MM.1S (cell line): ENCODE results near the gene NTRK3.

Experiments used
- DNase-seq: peaks from one replicate; pipeline ENCODE4 v3.0.0-alpha.2; 2015
- H2AFZ ChIP-seq: fragments of 300-600 bp; sonication (generic); 2 replicates; pipeline ENCODE4 v1.6.0; 2016; ENCODE audit warnings: antibody characterized with exemption, low read length
- H3F3A ChIP-seq: fragments of 300-600 bp; sonication (generic); 2 replicates; pipeline ENCODE4 v1.6.1; 2016; ENCODE audit warnings: mild to moderate bottlenecking, antibody characterized with exemption, low read length, moderate library complexity, mixed read lengths; ENCODE audit not compliant: insufficient read depth
- H3K27ac ChIP-seq: fragments of 300-600 bp; sonication (generic); 2 replicates; pipeline ENCODE4 v1.5.1; 2016; ENCODE audit warnings: mild to moderate bottlenecking, low read length
- H3K27me3 ChIP-seq: fragments of 300-600 bp; sonication (generic); replicated peaks from 2 replicates; pipeline ENCODE4 v1.6.0; 2016; ENCODE audit warnings: low read length; ENCODE audit not compliant: insufficient read depth
- H3K36me3 ChIP-seq: fragments of 300-600 bp; sonication (generic); replicated peaks from 2 replicates; pipeline ENCODE4 v1.6.1; 2016; ENCODE audit warnings: mild to moderate bottlenecking, low read length, mixed read lengths; ENCODE audit not compliant: insufficient read depth
- H3K4me1 ChIP-seq: fragments of 300-600 bp; sonication (generic); 2 replicates; pipeline ENCODE4 v1.6.1; 2016; ENCODE audit warnings: low read length, mixed read lengths
- H3K4me2 ChIP-seq: fragments of 300-600 bp; sonication (generic); 2 replicates; pipeline ENCODE4 v1.6.0; 2016; ENCODE audit warnings: low read depth, low read length
- H3K4me3 ChIP-seq: fragments of 300-600 bp; sonication (generic); 2 replicates; pipeline ENCODE4 v1.5.1; 2016; ENCODE audit warnings: low read length, mixed read lengths
- H3K79me2 ChIP-seq: fragments of 300-600 bp; sonication (generic); 2 replicates; pipeline ENCODE4 v1.6.1; 2016; ENCODE audit warnings: mixed run types, low read length, mixed read lengths
- H3K9ac ChIP-seq: fragments of 300-600 bp; sonication (generic); 2 replicates; pipeline ENCODE4 v1.6.1; 2016; ENCODE audit warnings: low read length, mixed read lengths
- H3K9me2 ChIP-seq: fragments of 300-600 bp; sonication (generic); replicated peaks from 2 replicates; pipeline ENCODE4 v1.6.1; 2016; ENCODE audit warnings: mild to moderate bottlenecking, low read length, mixed read lengths; ENCODE audit not compliant: insufficient read depth
- H3K9me3 ChIP-seq: fragments of 300-600 bp; sonication (generic); replicated peaks from 2 replicates; pipeline ENCODE4 v1.6.1; 2016; ENCODE audit warnings: mild to moderate bottlenecking, low read length, mixed read lengths; ENCODE audit not compliant: insufficient read depth
- H4K20me1 ChIP-seq: fragments of 300-600 bp; sonication (generic); 2 replicates; pipeline ENCODE4 v1.6.1; 2016; ENCODE audit warnings: mild to moderate bottlenecking, low read length, moderate library complexity, mixed read lengths; ENCODE audit not compliant: insufficient read depth
- CTCF ChIP-seq: fragments of 300-600 bp; sonication (generic); IDR thresholded peaks from 2 replicates; pipeline ENCODE4 v1.5.1; 2016; ENCODE audit warnings: antibody characterized with exemption, low read length, mixed read lengths
- EZH2 ChIP-seq: fragments of 300-600 bp; sonication (generic); optimal IDR thresholded peaks from 2 replicates; pipeline ENCODE3; 2017; ENCODE audit warnings: low read depth, mild to moderate bottlenecking, antibody characterized with exemption, low read length, mixed read lengths
- EZH2phosphoT487 ChIP-seq: fragments of 300-600 bp; sonication (generic); IDR thresholded peaks from 2 replicates; pipeline ENCODE4 v1.6.1; 2018; ENCODE audit warnings: antibody characterized with exemption, low read length

Gene NTRK3

GRCh38 chr15:87826119-87826747 is 430.3 kb downstream of the NTRK3 start:
- Histone ChIP-seq H3K27ac (no peak overlapping the region), H3K36me3 (no peaks in the 10 kb centered on the region), H3K9me3 (no peaks in the 10 kb centered on the region), H2AFZ (no peak overlapping the region), H3K79me2 (no peaks in the 10 kb centered on the region), H3F3A (no peaks in the 10 kb centered on the region), H3K9me2 (no peaks in the 10 kb centered on the region), H4K20me1 (no peaks in the 10 kb centered on the region), H3K27me3 (no peaks in the 10 kb centered on the region), H3K9ac (no peak overlapping the region), H3K4me1 (no peaks in the 10 kb centered on the region), H3K4me3 (no peak overlapping the region), H3K4me2 (no peak overlapping the region)
- TF ChIP-seq CTCF: no peak
- no peak for TF ChIP-seq EZH2
- no peak for TF ChIP-seq EZH2phosphoT487
- DNase-seq: no peak

- no peak overlapping the region for H3K27ac ChIP-seq
- no peaks in the 10 kb centered on the region for H3K36me3 ChIP-seq
- no peak overlapping the region for H2AFZ ChIP-seq
- no peaks in the 10 kb centered on the region for H3K9me2 ChIP-seq
- H4K20me1 ChIP-seq: no peaks in the 10 kb centered on the region
- H3K4me2 ChIP-seq: no peak overlapping the region
- H3K4me1 ChIP-seq: no peaks in the 10 kb centered on the region
- TF ChIP-seq CTCF: no peak
- TF ChIP-seq EZH2: no peak
- TF ChIP-seq EZH2phosphoT487: no peak
- no peaks in the 10 kb centered on the region for H3K9me3 ChIP-seq
- no peak overlapping the region for H3K9ac ChIP-seq
- no peaks in the 10 kb centered on the region for H3K27me3 ChIP-seq
- H3K79me2 ChIP-seq: no peaks in the 10 kb centered on the region
- no peaks in the 10 kb centered on the region for H3F3A ChIP-seq
- no peak for DNase-seq
- no peak overlapping the region for H3K4me3 ChIP-seq
Measured at GRCh38 chr15:87818756-87819155, 437.8 kb downstream of the NTRK3 start.

GRCh38 chr15:87817553-87817952 is 439.0 kb downstream of the NTRK3 start:
- Histone ChIP-seq H3K9ac (no peak overlapping the region), H2AFZ (no peak overlapping the region), H3K9me2 (no peaks in the 10 kb centered on the region), H3K4me2 (no peak overlapping the region), H4K20me1 (no peaks in the 10 kb centered on the region), H3F3A (no peaks in the 10 kb centered on the region), H3K27me3 (no peaks in the 10 kb centered on the region), H3K4me3 (no peak overlapping the region), H3K36me3 (no peaks in the 10 kb centered on the region), H3K4me1 (peaks cover 4% of the 10 kb centered on the region), H3K79me2 (no peaks in the 10 kb centered on the region), H3K9me3 (no peaks in the 10 kb centered on the region), H3K27ac (no peak overlapping the region)
- no peak for DNase-seq
- no peak for TF ChIP-seq EZH2phosphoT487
- no peak for TF ChIP-seq EZH2
- TF ChIP-seq CTCF: no peak
